ENCODE measurements around the gene COLQ.

- TF ChIP-seq POLR2A (IDR thresholded peaks at IDR 0.05), result peak in 1 of 2 donors; percentile 9
- TF ChIP-seq CTCF (IDR thresholded peaks at IDR 0.05), result peak; percentile 41 to 64 (median 59)
- TF ChIP-seq EP300 (IDR thresholded peaks at IDR 0.05), result no peak
Observed at GRCh38 chr3:15557511-15557946, 36.0 kb upstream of the COLQ start.

Data from tibial nerve (tissue), 4 donors.